ENCODE measurements around the gene CCDC6. TPM values are rescaled to one million over a fixed set of nuclear protein-coding genes. Genes with fewer than 3 reads are reported as not detected.

Gene CCDC6
- total and polyA plus RNA-seq, 2 experiments from 2014 or later: 22.3 to 49.8 TPM

DNA sequence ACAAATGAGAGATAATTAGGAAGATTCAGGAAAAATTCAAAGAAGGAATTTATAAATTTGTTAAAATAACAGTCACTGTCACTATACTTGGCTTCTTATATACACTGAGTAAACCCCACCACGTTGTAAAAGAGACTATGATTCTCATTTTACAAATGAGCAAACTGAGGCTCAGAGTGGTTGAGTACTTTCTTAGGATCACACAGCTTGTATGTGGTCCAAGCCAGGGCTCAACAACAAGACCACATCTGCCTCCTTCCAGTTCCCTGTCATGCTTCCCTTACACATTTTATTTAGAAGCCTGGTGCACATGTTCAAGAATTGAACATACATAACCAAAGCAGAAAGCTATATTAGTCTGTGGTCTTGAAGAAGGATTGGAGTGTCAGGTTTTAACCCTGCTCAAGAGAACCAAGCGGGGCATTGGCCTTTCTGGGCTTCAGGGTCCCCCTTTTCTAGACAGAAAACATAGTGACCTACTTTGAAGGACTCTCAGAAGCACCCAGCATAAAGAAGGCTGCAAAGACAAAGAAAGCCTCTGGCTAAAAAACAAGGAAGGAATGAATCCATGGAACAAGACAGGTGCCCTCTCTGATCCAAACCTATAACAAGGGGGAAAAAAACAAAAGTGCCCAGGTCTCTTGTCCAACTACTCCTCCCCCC lies 153.9 kb downstream of the CCDC6 start:
- Histone ChIP-seq H3K4me2 (no peak overlapping the region), H4K20me1 (ENCODE audit: insufficient read depth, poor library complexity, severe bottlenecking) (no peaks in the 10 kb centered on the region), H3K4me1 (ENCODE audit: insufficient read depth) (no peaks in the 10 kb centered on the region), H3K27me3 (no peaks in the 10 kb centered on the region), H3K27ac (no peak overlapping the region), H3K9me2 (replicated peaks; ENCODE audit: insufficient read depth) (no peaks in the 10 kb centered on the region), H2AFZ (no peak overlapping the region), H3K36me3 (replicated peaks; ENCODE audit: insufficient read depth, low read depth) (no peaks in the 10 kb centered on the region), H3K9me3 (ENCODE audit: low read depth) (no peaks in the 10 kb centered on the region), H3K4me3 (no peak overlapping the region), H3K79me2 (no peaks in the 10 kb centered on the region)
- no peak for DNase-seq (ENCODE audit: low spot score)
- TF ChIP-seq CTCF (IDR thresholded peaks at IDR 0.05; ENCODE audit: poor library complexity) (no peak), EZH2 (IDR thresholded peaks at IDR 0.05; ENCODE audit: borderline replicate concordance) (no peak), EZH2phosphoT487 (IDR thresholded peaks at IDR 0.05; ENCODE audit: low read depth, severe bottlenecking, unreplicated experiment) (no peak)
- WGBS (ENCODE audit: low lambda C conversion rate, missing lambda C conversion rate): 62% methylated on average over 2 of the region's 2 CpGs

GRCh38 chr10:59750155-59750945 lies 156.0 kb downstream of the CCDC6 start:
- H3K36me3 ChIP-seq (replicated peaks; ENCODE audit: insufficient read depth, low read depth): no peaks in the 10 kb centered on the region
- H3K27me3 ChIP-seq: no peaks in the 10 kb centered on the region
- no peak overlapping the region for H2AFZ ChIP-seq
- no peak for TF ChIP-seq CTCF (IDR thresholded peaks at IDR 0.05; ENCODE audit: poor library complexity)
- H3K27ac ChIP-seq: no peak overlapping the region
- no peak overlapping the region for H3K4me2 ChIP-seq
- no peaks in the 10 kb centered on the region for H3K9me2 ChIP-seq (replicated peaks; ENCODE audit: insufficient read depth)
- no peaks in the 10 kb centered on the region for H3K9me3 ChIP-seq (ENCODE audit: low read depth)
- no peaks in the 10 kb centered on the region for H3K4me1 ChIP-seq (ENCODE audit: insufficient read depth)
- no peak for DNase-seq (ENCODE audit: low spot score)
- H3K4me3 ChIP-seq: no peak overlapping the region
- H3K79me2 ChIP-seq: no peaks in the 10 kb centered on the region
- 81% methylated on average over 12 of the region's 12 CpGs for WGBS (ENCODE audit: low lambda C conversion rate, missing lambda C conversion rate)
- H4K20me1 ChIP-seq (ENCODE audit: insufficient read depth, poor library complexity, severe bottlenecking): no peaks in the 10 kb centered on the region

DNA sequence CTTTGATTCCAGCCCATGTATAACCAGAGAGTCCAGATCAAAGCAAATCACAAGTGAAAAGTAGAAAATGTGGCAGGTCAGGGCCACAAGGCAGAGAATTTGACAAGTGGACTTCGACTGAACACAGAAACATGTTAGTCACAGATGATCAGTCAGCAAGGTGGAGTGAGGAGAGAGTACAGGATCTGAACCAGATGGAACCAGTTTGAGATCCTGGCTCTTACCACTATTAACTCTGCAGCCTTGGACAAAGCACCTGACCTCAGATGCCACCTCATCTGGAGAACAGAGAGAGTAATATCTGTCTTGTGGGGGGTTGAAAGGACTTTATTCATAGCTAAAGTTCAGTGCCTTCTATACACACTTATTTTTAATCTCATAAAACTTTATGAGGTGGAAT lies 157.5 kb downstream of the CCDC6 start:
- H3K4me2 ChIP-seq: no peak overlapping the region
- no peaks in the 10 kb centered on the region for H3K9me3 ChIP-seq (ENCODE audit: low read depth)
- TF ChIP-seq EZH2 (IDR thresholded peaks at IDR 0.05; ENCODE audit: borderline replicate concordance) (no peak), EZH2phosphoT487 (IDR thresholded peaks at IDR 0.05; ENCODE audit: low read depth, severe bottlenecking, unreplicated experiment) (no peak), CTCF (IDR thresholded peaks at IDR 0.05; ENCODE audit: poor library complexity) (no peak)
- H3K79me2 ChIP-seq: no peaks in the 10 kb centered on the region
- no peaks in the 10 kb centered on the region for H3K9me2 ChIP-seq (replicated peaks; ENCODE audit: insufficient read depth)
- peak; percentile 32 for DNase-seq (ENCODE audit: low spot score)
- no peak overlapping the region for H3K4me3 ChIP-seq
- H3K4me1 ChIP-seq (ENCODE audit: insufficient read depth): no peaks in the 10 kb centered on the region
- no peaks in the 10 kb centered on the region for H4K20me1 ChIP-seq (ENCODE audit: insufficient read depth, poor library complexity, severe bottlenecking)
- H3K27me3 ChIP-seq: no peaks in the 10 kb centered on the region
- 47% methylated on average over 1 of the region's 1 CpG for WGBS (ENCODE audit: low lambda C conversion rate, missing lambda C conversion rate)
- no peak overlapping the region for H2AFZ ChIP-seq
- H3K36me3 ChIP-seq (replicated peaks; ENCODE audit: insufficient read depth, low read depth): no peaks in the 10 kb centered on the region
- H3K27ac ChIP-seq: peak overlapping the region; percentile 27
